ENCODE measurements around the gene DTX3. TPM values are rescaled to one million over a fixed set of nuclear protein-coding genes. Genes with fewer than 3 reads are reported as not detected.
A peak's percentile ranks its signal among the peaks of the same experiment; 100 is the strongest.
"Not testable (repeated sequence)": the region's sequence is repeated elsewhere in the genome, so short reads cannot be mapped to it uniquely, and the experiment has no call there.

The DTX3 gene
- total RNA-seq, 1 donor from 2014 or later = 1.9 TPM

DNA sequence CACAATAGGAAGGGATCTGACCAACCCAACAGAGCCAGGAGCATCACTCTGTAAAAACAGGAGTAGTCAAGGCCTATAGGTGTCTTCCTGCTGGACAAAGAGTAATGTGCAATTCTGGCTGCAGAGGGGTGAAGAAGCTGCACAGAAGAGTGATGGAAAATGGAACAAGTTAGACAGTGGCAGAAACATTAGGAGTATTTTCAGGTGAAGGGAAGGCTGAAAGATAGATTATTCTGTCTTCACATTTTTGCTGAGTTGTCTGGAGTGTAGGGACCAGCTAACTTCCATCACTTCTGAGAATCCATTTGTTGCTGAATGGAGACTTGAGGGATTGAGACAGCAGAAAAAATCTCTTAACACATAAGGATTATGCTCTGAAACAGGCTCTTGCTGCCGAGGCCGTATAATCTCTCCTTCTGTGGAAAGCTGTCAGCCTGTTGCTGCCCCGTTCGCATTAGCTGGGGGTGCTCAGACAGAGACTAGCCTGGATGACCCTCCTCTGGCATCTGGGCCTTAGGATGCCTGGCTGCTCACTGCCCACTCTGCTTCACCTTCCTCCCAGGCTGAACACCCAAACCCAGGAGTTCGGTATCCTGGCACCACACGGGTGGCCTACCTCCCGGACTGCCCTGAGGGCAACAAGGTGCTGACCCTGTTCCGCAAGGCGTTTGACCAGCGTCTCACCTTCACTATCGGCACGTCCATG lies 3.5 kb downstream of the DTX3 start:
- DNase-seq = no peak

GRCh38 chr12:57609101-57609780 lies 4.6 kb downstream of the DTX3 start:
- no peak for DNase-seq

- DNase-seq = no peak
Observed at GRCh38 chr12:57609781-57610553, 5.3 kb downstream of the DTX3 start.

DNA sequence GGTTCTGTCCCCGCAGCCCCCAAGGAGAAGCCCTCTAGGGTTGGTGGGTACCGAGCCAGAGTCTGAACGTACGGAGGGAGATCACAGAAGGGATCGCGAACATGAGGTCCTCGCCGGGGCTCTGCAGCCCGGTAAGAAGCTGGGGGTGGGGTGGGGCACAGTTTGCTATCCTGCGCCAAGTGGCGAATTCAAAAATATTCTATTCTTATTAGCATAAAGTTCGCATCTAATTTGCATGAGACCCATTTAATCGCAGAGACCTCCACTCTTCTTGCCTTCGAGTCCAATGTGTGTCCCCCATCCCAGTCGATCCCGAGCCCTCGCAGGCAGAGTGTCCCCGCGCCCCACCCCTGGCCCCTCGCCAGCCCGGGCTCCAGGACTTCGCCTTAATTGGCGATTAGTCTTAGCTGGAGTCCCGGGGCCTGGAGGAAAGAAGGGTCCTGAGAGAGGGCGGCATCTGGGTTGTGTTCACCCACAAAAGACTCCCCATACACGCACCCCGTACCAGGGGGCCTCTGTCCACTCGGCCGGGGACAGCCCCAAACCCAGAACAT lies 6.0 kb downstream of the DTX3 start:
- no peak for DNase-seq

- DNase-seq = no peak
Observed at GRCh38 chr12:57611108-57611826, 6.6 kb downstream of the DTX3 start, which contains the start of gene ARHGEF25. ARHGEF25 (plus strand) TSS chr12:57611435; CDS start chr12:57611895, 460 bp downstream.

- DNase-seq = no peak
Observed at GRCh38 chr12:57611827-57612710, 7.4 kb downstream of the DTX3 start.

DNA sequence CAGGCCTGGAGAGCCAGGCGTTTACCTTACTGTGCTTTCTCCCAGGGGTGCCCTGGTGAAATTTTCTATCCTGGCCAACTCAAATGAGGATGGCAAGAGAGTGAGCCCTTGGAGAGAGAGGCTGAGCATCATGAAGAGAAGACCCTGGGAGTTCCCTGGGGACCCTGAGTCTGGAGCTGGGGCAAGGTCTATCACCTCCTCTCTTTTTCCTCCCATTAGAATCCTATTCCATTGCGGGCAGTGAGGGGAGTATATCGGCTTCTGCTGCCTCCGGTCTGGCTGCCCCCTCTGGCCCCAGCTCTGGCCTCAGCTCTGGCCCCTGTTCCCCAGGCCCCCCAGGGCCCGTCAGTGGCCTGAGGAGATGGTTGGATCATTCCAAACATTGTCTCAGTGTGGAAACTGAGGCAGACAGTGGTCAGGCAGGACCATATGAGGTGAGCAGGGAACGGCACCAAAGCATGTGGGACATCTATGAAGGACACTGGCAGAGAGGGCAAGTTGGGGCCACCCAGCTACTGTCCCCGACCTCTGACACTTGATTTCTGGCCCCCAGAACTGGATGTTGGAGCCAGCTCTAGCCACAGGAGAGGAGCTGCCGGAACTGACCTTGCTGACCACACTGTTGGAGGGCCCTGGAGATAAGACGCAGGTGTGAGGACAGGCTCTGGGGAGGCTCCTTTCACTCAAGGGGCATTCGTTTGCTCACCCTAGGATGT lies 8.2 kb downstream of the DTX3 start:
- no peak for DNase-seq

- no peak for DNase-seq
Observed at GRCh38 chr12:57613427-57614109, 8.9 kb downstream of the DTX3 start.

DNA sequence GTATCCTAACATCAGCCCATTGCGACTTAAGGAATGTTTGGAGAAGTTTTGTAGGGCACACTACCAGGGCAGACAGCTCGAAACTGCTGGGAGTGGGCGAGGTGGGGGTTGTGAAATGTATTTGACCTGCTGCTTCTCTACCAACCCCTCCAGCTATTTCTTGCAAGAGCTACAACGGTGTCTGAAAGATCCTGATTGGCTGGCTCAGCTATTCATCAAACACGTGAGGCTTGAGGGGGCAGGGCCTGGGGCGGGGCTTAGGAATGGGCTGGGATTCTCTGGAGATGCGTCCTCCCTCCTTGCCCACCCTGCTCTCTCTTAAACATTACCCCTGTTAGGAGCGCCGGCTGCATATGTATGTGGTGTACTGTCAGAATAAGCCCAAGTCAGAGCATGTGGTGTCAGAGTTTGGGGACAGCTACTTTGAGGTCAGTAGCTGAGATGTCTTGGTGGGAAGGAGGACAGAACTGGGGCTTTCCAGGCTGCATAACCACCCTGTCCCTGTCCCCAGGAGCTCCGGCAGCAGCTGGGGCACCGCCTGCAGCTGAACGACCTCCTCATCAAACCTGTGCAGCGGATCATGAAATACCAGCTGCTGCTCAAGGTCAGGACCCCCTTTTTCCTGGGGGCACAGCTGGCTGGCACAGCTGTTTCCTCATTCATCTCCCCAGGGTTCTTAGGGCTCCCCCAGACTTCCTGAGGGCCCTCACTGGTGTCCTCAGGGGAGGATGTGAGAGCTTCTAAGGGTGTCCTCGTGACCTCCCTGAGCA lies 9.7 kb downstream of the DTX3 start:
- peak; percentile 19 for DNase-seq

DNA sequence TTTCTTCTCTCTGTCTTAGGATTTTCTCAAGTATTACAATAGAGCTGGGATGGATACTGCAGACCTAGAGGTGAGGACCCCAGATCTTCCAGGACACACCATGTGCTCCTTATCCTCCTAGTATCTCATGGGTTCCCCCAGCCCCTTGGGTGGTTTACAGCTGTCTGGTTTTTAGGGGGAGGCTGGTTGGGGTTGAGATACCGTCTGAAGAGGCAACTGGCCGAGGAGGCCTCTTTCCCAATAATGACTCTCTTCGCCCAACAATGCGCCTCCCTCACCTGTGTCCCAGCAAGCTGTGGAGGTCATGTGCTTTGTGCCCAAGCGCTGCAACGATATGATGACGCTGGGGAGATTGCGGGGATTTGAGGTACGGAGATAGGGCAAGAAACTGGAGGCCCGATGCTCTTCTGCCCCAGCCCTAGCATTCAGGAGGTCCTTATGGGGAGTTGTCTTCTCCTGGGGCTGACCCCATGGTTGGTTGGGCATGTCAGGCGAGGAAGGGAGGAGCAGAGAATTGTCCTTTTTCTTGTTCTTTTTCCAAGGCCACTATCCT lies 10.4 kb downstream of the DTX3 start:
- DNase-seq = no peak

GRCh38 chr12:57615637-57616036 lies 11.0 kb downstream of the DTX3 start:
- no peak for DNase-seq

DNA sequence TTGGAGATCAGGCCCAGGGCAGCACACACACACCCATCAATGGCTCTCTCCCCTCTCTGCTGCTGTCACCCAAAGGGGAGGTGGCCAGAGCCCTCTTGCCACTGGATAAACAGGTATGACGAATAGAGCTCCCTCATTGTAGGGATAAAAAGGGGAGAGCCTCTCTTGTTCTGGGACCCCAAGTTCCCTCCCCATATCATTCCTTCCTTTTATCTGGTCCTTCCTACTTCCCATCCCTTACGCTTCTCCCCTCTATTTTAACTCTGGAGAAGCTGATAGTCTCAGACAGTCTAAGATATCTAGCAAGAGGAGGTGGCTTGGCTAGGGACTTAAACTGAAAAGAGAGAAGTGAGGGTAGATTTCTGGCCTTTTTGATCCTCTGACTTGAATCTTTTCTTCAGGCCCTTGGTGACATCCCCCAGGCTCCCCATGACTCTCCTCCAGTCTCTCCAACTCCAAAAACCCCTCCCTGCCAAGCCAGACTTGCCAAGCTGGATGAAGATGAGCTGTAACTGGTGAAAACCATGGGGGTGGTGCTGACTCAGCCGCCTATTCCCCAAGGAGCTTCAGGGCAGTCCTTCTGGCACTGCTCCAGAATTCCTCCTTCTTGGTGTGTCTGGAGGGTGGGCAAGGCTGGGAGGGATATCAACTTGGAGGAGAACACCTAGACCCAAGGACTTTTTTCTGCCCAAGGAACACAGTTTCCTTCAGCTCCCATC lies 11.9 kb downstream of the DTX3 start:
- no peak for DNase-seq

- no peak for DNase-seq
Observed at GRCh38 chr12:57617942-57618341, 13.3 kb downstream of the DTX3 start.

DNA sequence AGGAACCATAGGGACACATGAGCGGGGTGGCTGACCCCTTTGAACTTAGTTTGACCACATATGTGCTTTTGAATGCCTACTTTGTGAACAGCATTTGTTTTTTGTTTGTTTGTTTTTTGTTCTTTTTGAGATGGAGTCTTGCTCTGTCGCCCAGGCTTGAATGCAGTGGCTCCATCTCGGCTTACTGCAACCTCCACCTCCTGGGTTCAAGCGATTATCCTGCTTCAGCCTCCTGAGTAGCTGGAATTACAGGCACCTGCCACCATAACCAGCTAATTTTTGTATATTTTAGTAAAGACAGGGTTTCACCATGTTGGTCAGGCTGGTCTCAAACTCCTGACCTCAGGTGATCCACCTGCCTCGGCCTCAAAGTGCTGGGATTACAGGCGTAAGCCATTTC lies 13.8 kb downstream of the DTX3 start:
- not testable (repeated sequence) for DNase-seq

DNA sequence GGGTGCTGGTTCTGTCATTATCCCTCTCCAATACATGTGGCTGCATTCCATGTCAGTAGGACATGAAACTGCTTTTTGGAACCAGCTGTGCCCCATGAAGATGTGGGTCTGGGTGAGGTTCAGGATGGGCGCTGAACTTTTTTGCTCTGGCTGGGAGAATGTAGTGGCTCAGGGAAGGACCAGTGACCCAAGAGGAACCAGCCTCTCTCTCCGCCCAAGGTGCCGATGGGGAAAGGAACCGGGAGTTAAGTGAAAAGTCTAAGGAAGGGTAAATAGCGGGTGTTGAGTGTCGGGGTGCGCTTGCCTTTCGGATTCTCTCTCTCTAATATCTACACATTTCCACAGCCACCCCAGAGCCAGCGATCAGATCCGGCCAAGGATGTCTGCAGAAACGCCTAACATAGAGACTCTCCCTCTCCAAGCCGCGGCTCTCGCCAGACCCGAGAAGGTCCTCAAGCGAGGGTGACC lies 14.4 kb downstream of the DTX3 start:
- DNase-seq = no peak

- no peak for DNase-seq
Observed at GRCh38 chr12:57619434-57620244, 15.0 kb downstream of the DTX3 start.

- no peak for DNase-seq
Observed at GRCh38 chr12:57620245-57620935, 15.8 kb downstream of the DTX3 start.
